Transverse colon (tissue), 3 donors: Measurements from ENCODE around the gene PPP6R2.

Experiments used
- POLR2A ChIP-seq: fragments of 450-650 bp; IDR thresholded peaks from one replicate; pipeline ENCODE4 v1.6.1; 2016; ENCODE audit warnings: antibody characterized with exemption, mild to moderate bottlenecking, moderate library complexity
- TF ChIP-seq, protein P1 (sequence below), 5 experiments: fragments of 200-600 bp in 3 of 5; fragments of 450-650 bp in 2 of 5; sonication (generic) in 3 of 5; IDR thresholded peaks; 1 replicate in 2 of 5; 2 replicates in 3 of 5; pipeline ENCODE4 v1.5.1; 2016 to 2017; ENCODE audit warnings: antibody characterized with exemption in 5 of 5, inconsistent platforms in 3 of 5, mild to moderate bottlenecking in 2 of 5, moderate library complexity in 1 of 5

- TF ChIP-seq, protein P1, sequence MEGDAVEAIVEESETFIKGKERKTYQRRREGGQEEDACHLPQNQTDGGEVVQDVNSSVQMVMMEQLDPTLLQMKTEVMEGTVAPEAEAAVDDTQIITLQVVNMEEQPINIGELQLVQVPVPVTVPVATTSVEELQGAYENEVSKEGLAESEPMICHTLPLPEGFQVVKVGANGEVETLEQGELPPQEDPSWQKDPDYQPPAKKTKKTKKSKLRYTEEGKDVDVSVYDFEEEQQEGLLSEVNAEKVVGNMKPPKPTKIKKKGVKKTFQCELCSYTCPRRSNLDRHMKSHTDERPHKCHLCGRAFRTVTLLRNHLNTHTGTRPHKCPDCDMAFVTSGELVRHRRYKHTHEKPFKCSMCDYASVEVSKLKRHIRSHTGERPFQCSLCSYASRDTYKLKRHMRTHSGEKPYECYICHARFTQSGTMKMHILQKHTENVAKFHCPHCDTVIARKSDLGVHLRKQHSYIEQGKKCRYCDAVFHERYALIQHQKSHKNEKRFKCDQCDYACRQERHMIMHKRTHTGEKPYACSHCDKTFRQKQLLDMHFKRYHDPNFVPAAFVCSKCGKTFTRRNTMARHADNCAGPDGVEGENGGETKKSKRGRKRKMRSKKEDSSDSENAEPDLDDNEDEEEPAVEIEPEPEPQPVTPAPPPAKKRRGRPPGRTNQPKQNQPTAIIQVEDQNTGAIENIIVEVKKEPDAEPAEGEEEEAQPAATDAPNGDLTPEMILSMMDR (IDR thresholded peaks at IDR 0.05) = no peak
- TF ChIP-seq POLR2A = no peak
Observed at GRCh38 chr22:50417411-50418210, 74.5 kb downstream of the PPP6R2 start.
